Left renal pelvis (tissue), 4 donors: Measurements from ENCODE around the gene ULBP1. TPM values are rescaled to one million over a fixed set of nuclear protein-coding genes. Genes with fewer than 3 reads are reported as not detected.
"Not testable (repeated sequence)": the region's sequence is repeated elsewhere in the genome, so short reads cannot be mapped to it uniquely, and the experiment has no call there.

Source experiments
- DNase-seq, 4 donors: peaks; one replicate each; pipeline ENCODE4 v3.0.0-alpha.2; 2013; ENCODE audit warnings: low read depth in 4 of 4, low spot score in 3 of 4
- polyA plus RNA-seq, 4 donors: library from polyadenylated mRNA; unstranded; fragments of 120-200 nt; gene quantifications; one replicate each; pipeline ENCODE4 v1.2.1, GENCODE V29; 2013; ENCODE audit not compliant: insufficient read length in 4 of 4

The ULBP1 gene
- polyA plus RNA-seq, 4 donors, result 0.76 to 2.0 (median 1.2) TPM

- not testable (repeated sequence) for DNase-seq
Observed at GRCh38 chr6:150003599-150003998, 39.9 kb downstream of the ULBP1 start.

DNA sequence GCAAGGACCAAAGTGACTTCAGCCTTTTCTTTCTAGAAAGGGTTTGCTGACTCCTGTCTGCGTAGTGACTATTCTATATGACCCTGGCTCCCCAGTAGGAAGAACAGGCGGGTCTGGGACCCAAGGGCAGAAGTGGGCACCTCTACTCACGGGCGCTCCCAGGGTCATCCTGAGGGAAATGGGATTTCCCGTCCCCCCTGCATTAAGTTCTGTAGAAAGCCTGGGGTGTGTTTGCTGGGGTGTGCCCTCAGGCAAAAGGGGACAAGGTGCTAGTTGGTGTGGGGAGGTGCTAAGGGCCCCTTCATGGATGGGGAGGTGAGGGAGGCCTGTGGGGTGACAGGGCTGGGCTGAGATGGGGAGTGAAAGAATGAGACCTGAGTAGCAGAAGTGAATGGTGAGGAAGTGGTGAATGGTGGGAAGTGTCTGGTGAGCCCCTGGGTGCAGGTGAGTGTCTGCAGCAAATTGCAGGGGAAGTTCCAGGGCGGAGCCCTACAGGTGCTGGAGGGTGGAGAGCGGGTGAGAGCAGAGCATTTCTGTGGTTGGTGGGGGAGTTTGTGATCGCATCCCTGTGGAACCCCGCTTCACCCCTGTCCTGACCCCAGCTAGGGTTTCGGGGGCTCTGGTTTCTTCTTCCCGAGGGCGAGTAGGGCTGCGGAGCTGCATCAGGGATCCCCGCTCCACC lies 40.5 kb downstream of the ULBP1 start:
- DNase-seq, result no peak

GRCh38 chr6:150004783-150005717 lies 41.3 kb downstream of the ULBP1 start:
- peak; percentile 77 to 81 (median 80) for DNase-seq

- no peak for DNase-seq
Observed at GRCh38 chr6:150005761-150006651, 42.3 kb downstream of the ULBP1 start.

DNA sequence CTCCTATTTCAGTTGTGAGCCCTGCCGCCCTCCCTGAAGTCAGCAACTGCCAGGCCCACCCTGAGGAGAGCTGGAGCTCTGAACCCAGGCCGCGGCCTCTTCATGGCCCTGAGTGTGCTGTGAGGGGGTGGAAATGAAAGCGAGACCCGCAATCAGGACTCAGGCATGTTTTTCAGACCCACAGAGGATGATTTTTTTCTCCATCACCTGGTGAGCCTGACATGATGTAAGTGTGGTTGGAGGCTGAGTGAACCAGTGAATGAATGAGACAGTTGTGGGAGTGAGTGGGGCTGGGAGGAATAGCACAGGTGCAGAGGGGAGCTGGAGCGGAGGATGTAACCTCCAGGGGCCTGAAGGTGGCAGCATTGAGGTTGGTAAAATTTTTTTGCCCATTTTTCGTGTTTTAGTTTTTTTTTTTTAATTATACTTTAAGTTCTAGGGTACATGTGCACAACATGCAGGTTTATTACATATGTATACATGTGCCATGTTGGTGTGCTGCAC lies 43.3 kb downstream of the ULBP1 start:
- no peak for DNase-seq

DNA sequence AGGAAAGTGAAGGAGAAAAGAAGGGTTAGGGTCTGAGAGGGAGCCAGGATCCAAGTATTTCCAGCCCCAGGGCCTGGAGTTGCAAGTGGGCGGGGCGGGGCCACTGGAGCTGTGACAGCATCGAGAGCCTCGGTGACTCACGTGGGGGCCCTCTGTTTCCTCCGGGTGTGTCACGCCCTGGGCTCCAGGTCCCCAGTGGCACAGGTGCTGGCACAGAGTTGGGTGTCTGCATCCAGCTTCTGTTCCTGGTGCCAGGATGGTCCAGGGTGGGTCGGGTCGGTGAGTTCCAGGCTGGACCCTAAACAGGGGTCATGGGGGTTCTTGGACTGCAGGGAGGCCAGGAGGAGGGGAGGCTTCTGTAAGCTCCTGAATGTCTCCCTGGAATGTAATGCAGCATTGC lies 44.8 kb downstream of the ULBP1 start:
- no peak for DNase-seq

DNA sequence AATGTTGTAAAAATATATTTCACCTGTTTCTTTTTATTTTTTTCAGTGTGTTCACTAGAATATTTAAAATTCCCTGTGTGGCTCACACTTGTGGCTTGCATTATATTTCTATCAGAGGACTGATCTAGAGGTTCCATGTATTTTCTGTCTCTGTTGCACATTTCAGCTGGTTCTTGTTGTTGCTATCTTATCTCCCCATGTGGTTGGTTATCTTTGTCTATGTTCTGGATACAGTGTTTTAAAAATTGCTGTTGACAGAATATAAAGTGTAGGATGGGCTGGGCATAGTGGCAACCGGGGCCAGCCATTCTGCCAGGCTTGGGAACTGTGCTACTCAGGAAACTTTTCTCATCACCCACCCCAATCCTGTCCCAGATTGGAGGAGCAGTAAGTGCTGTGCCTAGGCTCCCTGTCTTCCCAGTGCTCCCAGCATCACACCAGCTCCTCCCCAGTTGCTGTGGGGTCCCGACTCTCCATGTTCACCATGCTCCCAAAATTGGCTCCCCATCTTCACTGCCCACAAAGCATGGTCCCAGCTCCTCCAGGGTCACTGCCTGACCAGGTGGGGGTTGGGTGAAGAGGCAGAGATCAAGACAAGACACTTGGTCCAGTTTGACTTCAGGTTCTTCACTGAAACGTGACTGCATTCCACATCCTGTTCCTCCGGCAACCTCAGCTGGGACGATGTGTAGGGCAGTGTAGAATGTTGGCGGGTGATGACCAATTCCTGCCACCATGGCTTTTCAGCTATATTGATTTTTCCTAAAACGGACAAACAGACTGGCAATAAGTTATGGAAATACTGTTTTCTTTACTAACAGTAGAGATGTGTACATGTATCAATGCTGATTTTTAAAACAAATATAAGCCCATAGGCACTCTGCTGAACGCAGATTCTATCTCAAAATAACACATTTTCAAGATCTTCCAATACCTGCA lies 49.4 kb downstream of the ULBP1 start:
- not testable (repeated sequence) for DNase-seq

DNA sequence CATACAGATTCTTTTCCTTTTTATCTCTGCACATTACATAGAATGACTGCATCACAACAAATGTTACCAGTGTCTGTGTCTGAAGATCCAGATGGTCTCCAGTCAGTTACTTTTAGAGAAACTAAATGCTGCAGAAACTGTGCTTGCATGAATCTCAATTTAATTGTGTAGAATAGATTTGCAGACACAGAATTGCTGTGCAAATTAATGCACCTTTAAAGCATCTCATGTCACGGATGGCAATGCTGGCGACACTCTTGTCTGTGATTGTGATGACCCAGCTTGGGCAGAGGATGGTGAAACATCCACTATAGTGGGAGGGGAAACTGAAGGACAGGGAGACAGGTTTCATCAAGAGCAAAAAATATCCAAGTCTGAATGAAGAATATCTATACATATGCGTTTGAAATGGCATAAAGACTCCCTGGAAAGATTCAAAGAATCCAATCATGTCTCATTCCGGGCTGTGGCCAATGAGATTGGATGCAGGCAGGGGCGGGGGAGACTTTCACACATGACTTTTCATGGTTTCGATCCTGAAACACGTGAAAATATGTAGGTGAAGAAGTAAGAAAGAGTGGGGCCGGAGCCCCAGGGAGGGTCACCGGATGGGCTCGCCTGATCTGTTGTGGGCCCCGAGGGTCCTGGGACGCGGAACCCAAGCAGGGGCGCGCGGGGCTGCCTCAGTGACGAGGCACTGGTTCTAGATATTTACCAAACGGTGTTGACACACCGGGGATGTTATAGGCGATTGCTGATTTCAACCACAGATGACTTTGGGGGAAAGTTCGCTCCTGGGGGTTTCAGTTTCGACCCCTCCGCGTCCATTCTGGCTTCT lies 50.3 kb downstream of the ULBP1 start:
- DNase-seq, result not testable (repeated sequence)

DNA sequence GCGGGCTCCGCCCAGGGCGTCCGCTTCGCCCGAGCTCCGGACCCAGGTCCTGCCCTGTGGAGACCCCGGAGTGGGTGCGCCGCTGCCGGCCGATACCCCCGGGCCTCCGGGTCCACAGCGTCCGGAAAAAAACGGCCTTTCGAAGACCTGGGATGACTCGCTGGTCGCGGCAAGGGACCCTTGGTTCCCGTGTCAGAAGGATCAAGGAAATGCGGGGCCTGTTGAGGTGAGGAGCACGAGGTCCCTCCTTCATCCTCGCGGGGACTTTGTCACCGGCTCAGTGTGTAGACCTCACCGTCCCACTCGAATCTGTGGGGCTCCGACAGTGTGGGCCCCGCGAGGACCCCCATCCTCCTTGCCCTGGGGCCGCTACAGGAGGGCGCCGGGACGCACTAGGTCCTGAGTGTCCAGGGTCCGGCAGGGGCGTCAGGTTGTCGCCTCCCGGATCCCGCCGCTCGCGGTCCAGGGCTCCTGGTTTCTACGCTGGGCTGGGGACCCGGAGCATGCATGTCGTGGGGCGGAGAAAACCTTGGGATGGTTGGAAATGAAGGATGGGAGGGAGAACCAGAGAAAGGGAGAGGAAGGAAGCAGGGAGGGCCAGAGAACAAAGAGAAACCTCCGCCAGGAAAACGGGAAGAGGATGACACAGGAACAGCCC lies 51.0 kb downstream of the ULBP1 start:
- DNase-seq, result not testable (repeated sequence)

DNA sequence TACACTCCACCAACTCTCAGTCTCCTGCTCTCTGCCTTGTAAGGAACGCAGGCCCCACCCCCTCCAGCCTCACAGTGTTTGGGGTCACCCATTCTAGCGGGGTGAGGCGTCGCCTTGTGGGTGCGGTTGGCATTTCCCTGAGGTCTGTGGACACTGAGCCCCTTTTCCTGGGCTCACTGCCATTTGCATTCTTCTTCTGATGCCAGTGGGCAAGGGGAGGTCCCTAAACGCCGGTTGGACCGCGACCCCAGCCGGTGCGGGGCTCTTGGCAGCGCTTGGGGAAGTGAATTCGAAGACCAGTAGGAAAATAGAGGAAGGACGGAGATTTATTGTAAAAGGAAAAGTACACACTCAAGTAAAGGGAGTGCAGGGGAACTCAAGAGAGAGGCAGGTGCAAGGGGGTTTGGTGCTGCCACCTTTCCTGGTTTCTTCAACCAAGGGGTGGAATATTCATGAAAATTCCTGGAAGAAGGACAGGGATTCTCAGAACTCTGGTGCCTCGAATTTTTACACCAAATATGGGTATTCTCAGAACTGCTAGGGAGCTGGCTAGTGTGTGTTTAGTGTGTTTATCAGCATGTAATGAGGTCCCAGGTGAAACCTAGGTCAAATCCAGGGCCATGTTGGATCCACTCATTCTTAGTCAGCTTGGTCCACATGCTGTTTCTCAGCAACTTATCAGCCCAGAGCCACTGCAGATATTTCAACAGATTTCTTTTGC lies 51.7 kb downstream of the ULBP1 start:
- DNase-seq, result not testable (repeated sequence)

- peak in 2 of 4 donors; percentile 31 to 50 for DNase-seq
Observed at GRCh38 chr6:150016324-150017185, 52.8 kb downstream of the ULBP1 start.

GRCh38 chr6:150017186-150017521 lies 53.4 kb downstream of the ULBP1 start:
- DNase-seq, result not testable (repeated sequence)

DNA sequence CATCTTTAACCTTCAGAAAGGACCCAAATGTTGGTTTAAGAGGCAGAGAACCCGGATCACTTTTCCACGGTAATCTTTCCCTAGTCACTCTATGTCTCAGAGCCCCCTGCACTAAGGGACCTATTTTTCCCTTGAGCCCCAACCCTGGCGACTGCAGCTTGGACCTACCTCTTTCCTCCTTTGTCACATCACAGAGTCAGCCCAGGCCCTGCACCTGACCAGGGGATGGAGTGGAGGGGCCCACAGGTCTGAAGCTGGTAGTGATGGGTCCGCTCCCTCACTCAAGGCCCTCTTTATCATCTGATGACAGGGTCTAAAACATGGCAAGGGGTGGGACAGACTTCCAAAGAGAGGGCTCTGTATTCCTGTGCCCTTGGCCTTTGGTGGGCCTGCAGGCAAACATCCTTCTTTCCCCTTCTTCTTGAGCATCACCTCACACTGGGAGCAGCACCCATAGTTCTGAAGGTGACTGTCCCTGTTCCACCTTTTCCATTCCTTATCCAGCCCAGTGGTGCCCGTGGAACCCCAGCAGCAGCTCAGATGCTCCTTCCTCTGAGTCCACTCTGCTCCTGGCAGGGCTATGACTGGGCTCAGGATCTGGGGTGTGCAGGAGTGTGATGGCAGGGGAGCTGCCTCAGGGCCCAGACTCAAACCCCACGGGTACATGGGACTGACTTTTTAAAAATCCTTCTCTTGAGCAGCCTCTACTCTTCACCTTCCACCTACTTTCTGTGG lies 55.3 kb downstream of the ULBP1 start:
- DNase-seq, result no peak

DNA sequence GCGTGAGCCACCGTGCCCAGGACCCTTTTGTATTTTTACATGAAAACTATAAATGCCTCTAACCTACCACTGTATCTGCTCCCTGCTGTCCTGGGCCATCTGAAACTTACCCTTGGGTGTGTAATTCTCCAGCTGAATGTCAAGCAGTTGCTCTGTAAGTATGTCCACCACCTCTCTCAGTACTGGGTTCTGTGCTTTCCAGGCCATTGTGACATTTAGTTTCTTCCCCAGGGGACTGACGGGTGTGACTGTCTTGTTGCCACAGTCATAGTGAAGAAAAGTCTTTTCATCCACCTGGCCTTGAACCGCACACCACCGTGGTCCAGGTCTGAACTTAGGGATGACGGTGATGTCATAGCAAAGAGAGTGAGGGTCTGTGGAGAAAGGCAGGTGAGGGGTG lies 58.1 kb downstream of the ULBP1 start:
- not testable (repeated sequence) for DNase-seq
